ENCODE results near the gene OR10G6. TPM values are rescaled to one million over a fixed set of nuclear protein-coding genes. Genes with fewer than 3 reads are reported as not detected.

Gene OR10G6
- total RNA-seq, 2 donors from 2014 or later = not detected

DNA sequence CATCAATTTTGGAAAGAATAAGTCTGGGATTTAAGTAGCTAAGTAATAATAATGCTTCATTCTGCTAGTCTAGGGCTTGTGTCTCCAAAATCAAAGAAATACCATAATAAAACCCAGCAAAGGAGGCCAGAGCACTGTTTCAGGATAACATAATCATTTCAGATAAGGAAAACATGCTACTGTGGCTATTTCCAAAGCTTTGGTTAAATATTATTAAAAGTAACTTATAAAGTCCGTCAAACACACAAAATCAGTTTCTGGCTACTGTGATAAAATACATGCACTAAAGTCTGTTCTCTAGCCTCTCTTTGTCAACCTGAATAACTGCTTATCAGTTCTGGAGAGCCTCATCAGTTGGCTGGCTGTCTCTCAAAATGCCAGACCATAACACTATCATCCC is 49.8 kb downstream of the OR10G6 start:
- TF ChIP-seq, protein P1, sequence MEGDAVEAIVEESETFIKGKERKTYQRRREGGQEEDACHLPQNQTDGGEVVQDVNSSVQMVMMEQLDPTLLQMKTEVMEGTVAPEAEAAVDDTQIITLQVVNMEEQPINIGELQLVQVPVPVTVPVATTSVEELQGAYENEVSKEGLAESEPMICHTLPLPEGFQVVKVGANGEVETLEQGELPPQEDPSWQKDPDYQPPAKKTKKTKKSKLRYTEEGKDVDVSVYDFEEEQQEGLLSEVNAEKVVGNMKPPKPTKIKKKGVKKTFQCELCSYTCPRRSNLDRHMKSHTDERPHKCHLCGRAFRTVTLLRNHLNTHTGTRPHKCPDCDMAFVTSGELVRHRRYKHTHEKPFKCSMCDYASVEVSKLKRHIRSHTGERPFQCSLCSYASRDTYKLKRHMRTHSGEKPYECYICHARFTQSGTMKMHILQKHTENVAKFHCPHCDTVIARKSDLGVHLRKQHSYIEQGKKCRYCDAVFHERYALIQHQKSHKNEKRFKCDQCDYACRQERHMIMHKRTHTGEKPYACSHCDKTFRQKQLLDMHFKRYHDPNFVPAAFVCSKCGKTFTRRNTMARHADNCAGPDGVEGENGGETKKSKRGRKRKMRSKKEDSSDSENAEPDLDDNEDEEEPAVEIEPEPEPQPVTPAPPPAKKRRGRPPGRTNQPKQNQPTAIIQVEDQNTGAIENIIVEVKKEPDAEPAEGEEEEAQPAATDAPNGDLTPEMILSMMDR (conservative IDR thresholded peaks at IDR 0.05) = no peak
- Mint-ChIP-seq H3K4me1 (peaks cover 4% of the 10 kb centered on the region), H3K27ac (no peak overlapping the region), H3K27me3 (ENCODE audit: insufficient read depth) (no peaks in the 10 kb centered on the region), H3K9me3 (no peaks in the 10 kb centered on the region), H3K4me3 (no peak overlapping the region), H3K36me3 (ENCODE audit: low read depth) (no peaks in the 10 kb centered on the region)
- no peak overlapping the region for H3K27ac ChIP-seq (ENCODE audit: low read depth, low read length)
- H3K27me3 ChIP-seq (ENCODE audit: control insufficient read depth, insufficient read depth, low read length, poor library complexity, severe bottlenecking) = no peaks in the 10 kb centered on the region
- no peaks in the 10 kb centered on the region for H3K4me1 ChIP-seq (ENCODE audit: control insufficient read depth, insufficient read depth, low read length)
- H3K9me3 ChIP-seq (ENCODE audit: control insufficient read depth, low read length) = no peaks in the 10 kb centered on the region
- H3K9ac ChIP-seq (ENCODE audit: extremely low read depth, low read length, poor library complexity, severe bottlenecking) = no peak overlapping the region
- no peaks in the 10 kb centered on the region for H3K36me3 ChIP-seq (ENCODE audit: control insufficient read depth, insufficient read depth, low read length)
- no peak overlapping the region for H3K4me3 ChIP-seq (ENCODE audit: low read length)
- 88% methylated on average over 1 of the region's 1 CpG; no CpG with 5 or more reads in 1 of the 2 experiments for WGBS, 2 experiments (ENCODE audit: insufficient coverage in 1 of 2, insufficient read length in 1 of 2)
- DNase-seq = no peak

Other genes starting within 250 kb of the OR10G6 start
- not detected for gene OR6X1, start 240.6 kb downstream of the OR10G6 start, total RNA-seq
- not detected for gene OR6M1, start 188.8 kb downstream of the OR10G6 start, total RNA-seq
- gene TMEM225, start 109.5 kb downstream of the OR10G6 start, total RNA-seq = not detected
- under 1 TPM in 1 of 2 donors, not detected in 1; 0.13 TPM for gene OR8D4, start 93.0 kb downstream of the OR10G6 start, total RNA-seq
- under 1 TPM in 1 of 2 donors, not detected in 1; 0.24 TPM for gene OR4D5, start 55.5 kb downstream of the OR10G6 start, total RNA-seq
- gene OR6T1, start 51.3 kb downstream of the OR10G6 start, total RNA-seq = not detected
- not detected for gene OR10S1, start 17.4 kb downstream of the OR10G6 start, total RNA-seq
- gene OR10G4, start 17.8 kb upstream of the OR10G6 start, total RNA-seq = not detected
- not detected for gene OR10G9, start 27.9 kb upstream of the OR10G6 start, total RNA-seq
- gene OR10G8, start 31.6 kb upstream of the OR10G6 start, total RNA-seq = not detected
- not detected for gene OR10G7, start 46.2 kb upstream of the OR10G6 start, total RNA-seq
- gene VWA5A, start 120.3 kb upstream of the OR10G6 start, total RNA-seq = 10 to 100 TPM; 38.3 to 65.4 TPM
- under 1 TPM in 1 of 2 donors, not detected in 1; 0.37 TPM for gene OR10D3, start 188.2 kb upstream of the OR10G6 start, total RNA-seq
- gene OR8G1, start 245.9 kb upstream of the OR10G6 start, total RNA-seq = under 1 TPM in 1 of 2 donors, not detected in 1; 0.11 TPM